GM18519 (cell line): ENCODE data around the gene HOXB7.

ENCODE experiments used
- ATAC-seq: cut with Tn5 transposase; IDR thresholded peaks from one replicate; pipeline ENCODE4 v1.9.1; 2021; ENCODE audit warnings: mild to moderate bottlenecking, moderate library complexity; ENCODE audit not compliant: unreplicated experiment, low FRiP score

HOXB7 gene

GRCh38 chr17:48610282-48611211 lies at the start of gene HOXB7:
TSS of gene HOXB7 (minus strand) at chr17:48611017. CDS start at chr17:48610918, 99 bp downstream.
- no peak for ATAC-seq

DNA sequence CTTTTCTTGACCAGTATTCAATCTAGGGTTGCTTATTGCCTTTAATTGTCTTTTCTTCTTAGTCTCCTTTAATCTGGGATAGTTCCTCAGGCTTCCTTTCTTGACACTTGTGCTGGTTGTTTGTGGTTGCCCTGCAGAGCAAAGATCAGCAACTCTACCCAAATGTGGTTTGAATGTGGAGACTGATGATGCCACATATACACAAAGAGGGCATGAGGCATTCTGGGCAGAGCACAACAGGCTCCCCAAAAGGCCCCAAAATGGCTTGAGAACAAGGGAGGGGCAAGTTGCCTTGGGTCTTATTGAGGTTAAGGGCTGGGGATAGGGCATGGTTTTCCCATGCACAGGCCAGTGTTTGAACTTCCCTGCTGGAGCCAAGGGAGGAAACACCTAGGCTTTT lies 45.1 kb upstream of the HOXB7 start:
- no peak for ATAC-seq

- no peak for ATAC-seq
These were observed 38.9 kb upstream of the HOXB7 start for GRCh38 chr17:48649741-48650140.

DNA sequence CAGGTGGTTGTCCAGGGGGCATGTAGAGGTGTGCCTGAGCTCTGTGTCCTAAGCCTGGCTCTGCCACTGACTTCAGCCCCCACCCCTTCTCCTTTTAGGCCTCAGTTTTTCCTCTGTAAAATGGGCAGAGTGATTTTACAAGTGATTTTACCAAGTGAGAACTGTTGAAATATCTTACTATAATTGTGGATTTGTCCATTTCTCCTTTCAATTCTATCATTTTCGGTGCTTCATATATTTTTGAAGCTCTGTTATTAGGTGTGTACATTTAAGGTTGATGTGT lies 37.1 kb upstream of the HOXB7 start:
- ATAC-seq = no peak

DNA sequence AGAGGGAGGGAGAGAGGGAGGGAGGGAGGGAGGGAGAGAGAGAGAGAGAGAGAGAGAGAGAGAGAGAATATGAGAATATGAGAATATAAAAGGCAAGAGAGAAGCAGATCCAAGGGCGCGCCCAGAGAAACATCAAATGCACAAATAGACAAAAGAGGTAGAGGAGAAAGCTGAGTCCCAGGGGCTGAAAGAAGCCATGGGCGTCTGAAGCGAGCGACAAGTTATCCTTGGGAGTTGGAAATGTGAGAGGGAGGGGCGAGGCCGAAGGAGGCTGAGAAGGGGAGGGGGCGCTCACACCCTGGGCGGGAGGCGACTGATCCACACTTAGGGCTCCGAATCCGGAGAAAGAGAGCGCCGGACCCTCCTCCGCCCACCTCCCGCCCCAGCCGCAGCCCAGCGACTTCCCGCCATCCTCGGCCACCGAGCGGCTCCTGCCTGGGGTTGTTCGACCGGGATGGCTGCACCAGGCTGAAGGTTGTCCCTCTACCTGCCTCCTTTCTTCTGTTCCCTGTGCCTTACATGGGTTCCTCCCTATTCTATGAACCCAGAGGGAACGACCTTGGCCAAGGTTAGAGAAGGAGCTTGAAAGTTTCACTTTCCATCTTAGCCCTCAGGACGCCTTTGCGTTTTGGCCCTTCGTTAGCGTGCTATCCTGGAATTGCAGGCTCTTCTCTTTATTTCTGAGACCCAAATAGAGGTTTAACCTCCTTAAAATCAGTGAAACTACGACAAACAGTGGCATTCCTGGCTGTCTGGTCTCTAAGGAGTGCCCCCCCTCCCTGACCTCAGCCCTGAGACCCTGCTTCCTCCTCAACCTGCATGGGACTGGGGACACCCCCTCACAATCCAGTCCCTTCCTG lies 36.5 kb upstream of the HOXB7 start:
- ATAC-seq = no peak

DNA sequence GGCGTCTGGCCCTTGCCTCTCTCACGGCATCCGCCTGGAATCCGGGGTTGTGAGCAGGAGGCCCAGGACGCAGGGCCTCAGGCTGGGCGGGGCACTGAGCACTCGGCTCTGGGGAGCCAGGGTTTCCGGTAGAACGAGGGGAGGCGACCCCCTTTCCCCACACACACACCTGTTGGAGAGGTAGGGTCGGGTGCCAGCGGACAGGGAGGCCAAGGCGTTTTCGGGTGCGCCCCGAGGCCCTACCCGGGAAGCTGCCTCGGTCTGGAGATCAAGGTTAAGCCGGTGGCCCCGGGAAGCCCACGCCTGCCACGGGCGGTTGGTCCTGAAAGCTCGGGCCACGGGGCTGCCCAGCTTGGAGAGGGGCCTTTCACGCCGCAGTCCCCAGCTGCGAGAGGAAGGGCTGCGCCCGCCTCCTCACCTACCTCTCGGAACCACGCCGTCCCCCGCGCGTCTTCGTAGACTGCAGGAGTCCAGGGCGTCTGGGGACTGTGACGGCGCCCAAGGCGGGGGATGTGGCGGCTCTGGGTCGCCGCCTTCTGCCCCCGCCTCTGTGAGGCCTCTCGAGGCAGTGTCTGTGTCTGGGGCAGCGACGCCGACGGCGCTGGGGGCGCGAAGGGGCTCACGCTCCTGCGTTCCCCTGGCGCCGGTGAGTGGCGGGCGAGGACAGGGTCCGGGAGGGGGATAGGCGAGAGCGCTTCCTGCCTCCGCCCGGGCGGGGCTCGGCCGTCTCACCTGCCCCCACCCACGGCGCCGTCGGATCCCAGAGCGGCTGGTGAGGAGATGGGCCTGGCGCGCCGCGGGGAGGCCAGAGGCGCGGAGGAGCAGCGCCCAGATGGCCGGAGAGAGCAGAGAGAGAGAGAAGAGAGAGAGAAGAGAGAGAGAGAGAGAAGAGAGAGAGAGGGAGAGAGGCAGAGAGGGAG lies 35.6 kb upstream of the HOXB7 start:
- no peak for ATAC-seq

- no peak for ATAC-seq
These were observed 34.9 kb upstream of the HOXB7 start for GRCh38 chr17:48645639-48646182.

- no peak for ATAC-seq
These were observed 34.2 kb upstream of the HOXB7 start for GRCh38 chr17:48644910-48645557.

DNA sequence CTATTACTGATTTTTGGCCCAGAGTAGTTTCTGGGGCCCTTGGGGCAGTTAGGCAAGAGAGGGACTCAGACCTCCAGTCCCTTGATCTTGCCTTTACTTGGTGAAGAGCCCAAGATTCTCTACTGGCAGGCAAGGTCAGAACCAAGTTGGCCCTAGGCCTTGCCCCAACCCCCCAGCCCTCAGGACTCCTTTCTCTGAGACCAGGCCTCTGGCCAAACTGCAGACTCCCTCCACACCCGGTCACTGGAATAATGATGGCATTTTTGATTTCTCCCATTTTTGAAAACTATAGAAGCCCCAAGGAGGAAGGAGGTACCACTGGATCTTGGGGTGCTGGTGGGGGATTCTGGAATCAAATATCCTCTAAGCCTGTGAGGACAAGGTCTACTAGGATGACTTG lies 33.3 kb upstream of the HOXB7 start:
- no peak for ATAC-seq

- no peak for ATAC-seq
These were observed 32.8 kb upstream of the HOXB7 start for GRCh38 chr17:48643697-48644012.

- no peak for ATAC-seq
These were observed 32.3 kb upstream of the HOXB7 start for GRCh38 chr17:48642843-48643696.

- ATAC-seq = no peak
These were observed 31.4 kb upstream of the HOXB7 start for GRCh38 chr17:48642059-48642842.

DNA sequence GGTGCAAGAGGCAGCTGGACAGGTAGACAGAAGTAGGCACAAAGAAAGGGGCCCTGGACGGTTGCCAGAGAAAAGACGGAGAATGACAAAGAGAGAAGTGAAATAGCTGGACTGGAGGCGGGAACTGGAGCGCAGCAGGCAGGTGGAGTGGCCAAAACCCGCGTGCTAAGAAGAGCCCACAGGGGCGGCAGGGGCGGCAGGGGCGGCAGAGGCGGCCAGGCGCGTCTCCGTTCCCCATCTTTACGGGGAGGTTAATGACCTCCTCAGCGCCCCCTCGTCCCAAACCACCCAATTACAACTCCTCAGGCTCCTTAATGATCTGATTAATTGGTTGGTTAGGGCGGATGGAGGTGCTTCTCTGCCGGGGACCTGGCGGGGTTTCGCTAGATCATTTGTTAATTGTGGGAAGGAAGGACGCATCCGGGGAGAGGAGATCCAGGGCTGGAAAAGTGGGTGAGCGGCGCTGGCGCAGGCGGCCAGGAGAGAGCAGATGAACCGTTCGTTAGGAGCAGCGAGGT lies 30.8 kb upstream of the HOXB7 start:
- ATAC-seq = no peak

GRCh38 chr17:48640858-48641180 lies 30.0 kb upstream of the HOXB7 start:
- ATAC-seq = no peak

DNA sequence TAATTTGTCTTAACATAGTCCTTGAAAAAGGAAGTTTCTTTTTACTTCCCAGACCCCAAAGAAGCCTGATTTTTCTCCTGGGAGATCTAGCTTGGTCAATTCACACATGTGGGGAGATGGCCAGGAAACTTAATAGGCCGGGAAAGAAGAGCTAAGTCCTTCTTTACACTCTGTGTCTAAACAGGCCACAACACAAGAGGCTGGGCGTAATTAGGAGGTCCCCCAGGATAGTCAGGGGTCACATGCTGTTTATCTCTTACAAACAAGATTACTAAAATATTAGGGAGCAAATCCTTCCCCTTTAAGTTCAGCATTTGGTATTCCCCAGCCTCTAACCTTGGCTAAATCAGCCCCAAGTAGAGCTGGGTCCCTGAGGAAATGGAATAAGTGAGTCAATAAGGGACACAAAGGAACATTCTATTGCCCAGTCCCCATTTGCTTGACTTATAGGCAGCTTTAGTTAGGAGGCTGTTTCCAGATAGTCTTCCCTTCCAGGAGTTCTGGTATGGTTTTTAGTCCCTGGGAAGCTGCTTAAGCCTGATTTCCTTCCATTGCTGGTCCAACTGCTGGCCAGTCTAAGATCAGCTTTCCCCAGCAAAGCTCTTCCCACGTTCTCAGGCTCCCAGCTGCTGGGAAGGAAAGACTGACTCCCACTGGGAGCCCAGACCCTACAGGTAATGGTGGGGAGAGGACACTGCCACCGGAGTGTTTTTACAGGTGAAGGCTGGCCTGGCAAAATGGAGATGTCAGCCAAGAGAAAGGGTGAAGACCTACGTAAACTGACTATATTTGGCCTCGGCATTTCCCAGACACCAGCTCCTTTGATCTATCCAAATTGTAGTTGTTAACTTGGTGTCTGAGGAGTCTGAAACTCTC lies 29.4 kb upstream of the HOXB7 start:
- ATAC-seq = no peak

- ATAC-seq = no peak
These were observed 28.3 kb upstream of the HOXB7 start for GRCh38 chr17:48639136-48639535.
